ENCODE data around the gene PIGB. TPM values are rescaled to one million over a fixed set of nuclear protein-coding genes. Genes with fewer than 3 reads are reported as not detected.

Gene PIGB
- total RNA-seq, 2 experiments from 2014 or later: 21.5 to 21.6 TPM

DNA sequence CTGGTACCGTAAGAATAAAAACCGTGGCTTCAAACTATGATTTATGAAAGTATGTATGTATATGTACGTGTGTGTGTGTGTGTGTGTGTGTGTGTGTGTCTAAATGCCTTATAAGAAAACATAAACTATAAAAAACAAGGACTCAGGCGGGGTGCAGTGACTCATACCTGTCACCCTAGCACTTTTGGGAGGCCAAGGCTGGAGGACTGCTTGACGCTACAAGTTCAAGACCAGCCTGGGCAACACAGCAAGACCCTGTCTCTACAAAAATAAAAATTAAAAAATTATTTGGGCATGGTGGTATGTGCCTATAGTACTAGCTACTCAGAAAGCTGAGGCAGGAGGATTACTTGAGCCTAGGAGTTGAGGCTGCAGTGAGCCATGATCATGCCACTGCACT, 60.1 kb downstream of the PIGB start:
- no peaks in the 10 kb centered on the region for H3K4me1 Mint-ChIP-seq (ENCODE audit: low read depth)
- ChIA-PET CTCF (no interaction called here), POLR2A (no interaction called here)
- H3K9me3 ChIP-seq (ENCODE audit: control insufficient read depth in 1 of 2, insufficient read depth in 1 of 2, low read length in 2 of 2): no peaks in the 10 kb centered on the region
- no peak overlapping the region for H3K27ac Mint-ChIP-seq
- H3K36me3 ChIP-seq (ENCODE audit: insufficient read depth, low read length): peaks cover 54% of the 10 kb centered on the region
- no peak overlapping the region for H3K27ac ChIP-seq (ENCODE audit: low read depth in 1 of 2, low read length in 2 of 2)
- TF ChIP-seq CTCF (IDR thresholded peaks at IDR 0.05): no peak
- H3K4me1 ChIP-seq (ENCODE audit: insufficient read depth, low read length): no peaks in the 10 kb centered on the region
- ATAC-seq (ENCODE audit: poor library complexity) (no peak), DNase-seq (no peak)
- H3K9me3 Mint-ChIP-seq: no peaks in the 10 kb centered on the region
- H3K4me3 Mint-ChIP-seq: no peak overlapping the region
- H3K27me3 ChIP-seq (ENCODE audit: control insufficient read depth in 1 of 2, insufficient read depth in 2 of 2, low read length in 2 of 2): no peaks in the 10 kb centered on the region
- no peak overlapping the region for H3K4me3 ChIP-seq (ENCODE audit: low read length)
- intact Hi-C loops (cut with DNase I, micrococcal nuclease): no loop called here
- no peaks in the 10 kb centered on the region for H3K27me3 Mint-ChIP-seq
- peaks cover 83% of the 10 kb centered on the region for H3K36me3 Mint-ChIP-seq (ENCODE audit: low read depth)

DNA sequence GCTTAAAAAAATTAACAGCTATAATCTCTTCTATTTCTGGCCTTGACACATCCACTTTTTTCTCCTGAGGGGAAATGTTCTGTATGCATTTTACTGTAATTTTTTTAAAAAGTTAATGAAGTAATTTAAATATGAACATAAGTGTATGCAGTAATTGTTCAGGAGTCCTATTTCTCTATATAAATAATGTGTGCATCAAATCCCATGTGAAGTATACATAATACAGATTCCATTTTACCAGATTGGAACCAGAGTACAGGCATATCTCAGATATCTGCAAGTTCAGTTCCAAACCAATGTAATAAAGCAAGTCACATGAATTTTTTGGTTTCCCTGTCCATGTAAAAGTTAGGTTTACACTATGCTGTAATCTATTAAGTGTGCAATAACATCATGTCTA, 62.6 kb downstream of the PIGB start:
- peaks cover 51% of the 10 kb centered on the region for H3K36me3 ChIP-seq (ENCODE audit: insufficient read depth, low read length)
- no peaks in the 10 kb centered on the region for H3K4me1 ChIP-seq (ENCODE audit: insufficient read depth, low read length)
- H3K27me3 ChIP-seq (ENCODE audit: control insufficient read depth in 1 of 2, insufficient read depth in 2 of 2, low read length in 2 of 2): no peaks in the 10 kb centered on the region
- H3K27me3 Mint-ChIP-seq: no peaks in the 10 kb centered on the region
- no peak overlapping the region for H3K27ac ChIP-seq (ENCODE audit: low read depth in 1 of 2, low read length in 2 of 2)
- H3K4me3 ChIP-seq (ENCODE audit: low read length): no peak overlapping the region
- TF ChIP-seq CTCF (IDR thresholded peaks at IDR 0.05): no peak
- no peak for ATAC-seq (ENCODE audit: poor library complexity)
- ChIA-PET CTCF (no interaction called here), POLR2A (no interaction called here)
- no peak overlapping the region for H3K4me3 Mint-ChIP-seq
- H3K36me3 Mint-ChIP-seq (ENCODE audit: low read depth): peaks cover 86% of the 10 kb centered on the region
- no peak overlapping the region for H3K27ac Mint-ChIP-seq
- H3K9me3 ChIP-seq (ENCODE audit: control insufficient read depth in 1 of 2, insufficient read depth in 1 of 2, low read length in 2 of 2): no peaks in the 10 kb centered on the region
- DNase-seq: no peak
- intact Hi-C loops (cut with DNase I, micrococcal nuclease): no loop called here
- no peaks in the 10 kb centered on the region for H3K9me3 Mint-ChIP-seq
- no peaks in the 10 kb centered on the region for H3K4me1 Mint-ChIP-seq (ENCODE audit: low read depth)

DNA sequence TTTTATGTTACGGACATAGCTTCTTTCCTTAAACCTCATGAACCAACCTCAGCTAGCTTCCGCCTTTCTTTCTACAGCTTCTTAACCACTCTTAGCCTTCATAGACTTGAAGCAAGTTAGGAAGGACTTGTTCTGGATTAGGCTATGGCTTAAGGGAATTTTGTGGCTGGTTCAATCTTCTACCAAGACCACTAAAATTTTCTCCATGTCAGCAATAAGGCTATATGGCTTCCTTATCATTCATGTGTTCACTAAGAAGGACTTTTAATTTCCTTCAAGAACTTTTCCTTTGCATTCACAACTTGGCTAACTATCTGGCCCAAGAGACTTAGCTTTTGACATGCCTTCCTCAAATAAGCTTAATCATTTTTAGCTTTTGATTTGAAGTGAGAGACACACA, 64.7 kb downstream of the PIGB start:
- no peak overlapping the region for H3K27ac Mint-ChIP-seq

More for the DNA sequence above, 64.7 kb downstream of the PIGB start:
- H3K27ac ChIP-seq (ENCODE audit: low read depth in 1 of 2, low read length in 2 of 2): no peak overlapping the region
- H3K27me3 ChIP-seq (ENCODE audit: control insufficient read depth in 1 of 2, insufficient read depth in 2 of 2, low read length in 2 of 2): no peaks in the 10 kb centered on the region
- Mint-ChIP-seq H3K4me1 (ENCODE audit: low read depth) (no peaks in the 10 kb centered on the region), H3K36me3 (ENCODE audit: low read depth) (peaks cover 83% of the 10 kb centered on the region), H3K9me3 (no peaks in the 10 kb centered on the region), H3K27me3 (no peaks in the 10 kb centered on the region), H3K4me3 (no peak overlapping the region)
- ATAC-seq (ENCODE audit: poor library complexity) (no peak), DNase-seq (no peak)
- CTCF ChIA-PET: no interaction called here
- H3K4me1 ChIP-seq (ENCODE audit: insufficient read depth, low read length): no peaks in the 10 kb centered on the region
- no peaks in the 10 kb centered on the region for H3K9me3 ChIP-seq (ENCODE audit: control insufficient read depth in 1 of 2, insufficient read depth in 1 of 2, low read length in 2 of 2)
- TF ChIP-seq CTCF (IDR thresholded peaks at IDR 0.05): no peak
- H3K36me3 ChIP-seq (ENCODE audit: insufficient read depth, low read length): peaks cover 47% of the 10 kb centered on the region
- intact Hi-C loops (cut with DNase I, micrococcal nuclease): no loop called here
- no peak overlapping the region for H3K4me3 ChIP-seq (ENCODE audit: low read length)
- POLR2A ChIA-PET: no interaction called here
